Activated CD8-positive, alpha-beta memory T cell treated with anti-CD3 and anti-CD28 coated beads, Interleukin-2, amount 50 U/mL, for 24 hours (primary cell): ENCODE data around the gene RUNX1.
"Not testable (repeated sequence)": the region's sequence is repeated elsewhere in the genome, so short reads cannot be mapped to it uniquely, and the experiment has no call there.

ENCODE experiments used
- DNase-seq: peaks from one replicate; pipeline ENCODE4 v3.0.0-alpha.2; 2020; ENCODE audit errors: extremely low read depth

RUNX1 gene

GRCh38 chr21:34970167-34970500 lies 79.0 kb downstream of the RUNX1 start:
- DNase-seq: no peak

GRCh38 chr21:34969423-34970166 lies 79.5 kb downstream of the RUNX1 start:
- no peak for DNase-seq

- no peak for DNase-seq
These were observed 80.4 kb downstream of the RUNX1 start for GRCh38 chr21:34968414-34969333.

- no peak for DNase-seq
These were observed 81.4 kb downstream of the RUNX1 start for GRCh38 chr21:34967509-34968289.

- not testable (repeated sequence) for DNase-seq
These were observed 82.2 kb downstream of the RUNX1 start for GRCh38 chr21:34966881-34967280.

GRCh38 chr21:34965200-34966174 lies 83.6 kb downstream of the RUNX1 start:
- DNase-seq: no peak

- no peak for DNase-seq
These were observed 86.4 kb downstream of the RUNX1 start for GRCh38 chr21:34962586-34963222.

- DNase-seq: no peak
These were observed 87.0 kb downstream of the RUNX1 start for GRCh38 chr21:34962136-34962535.

GRCh38 chr21:34960687-34961086 lies 88.4 kb downstream of the RUNX1 start:
- no peak for DNase-seq

- no peak for DNase-seq
These were observed 89.5 kb downstream of the RUNX1 start for GRCh38 chr21:34959607-34960006.

GRCh38 chr21:34958040-34958439 lies 91.1 kb downstream of the RUNX1 start:
- no peak for DNase-seq

GRCh38 chr21:34956416-34957316 lies 92.4 kb downstream of the RUNX1 start:
- no peak for DNase-seq

GRCh38 chr21:34953950-34954349 lies 95.2 kb downstream of the RUNX1 start:
- no peak for DNase-seq

- DNase-seq: no peak
These were observed 96.4 kb downstream of the RUNX1 start for GRCh38 chr21:34952701-34953100.

GRCh38 chr21:34951868-34952267 lies 97.2 kb downstream of the RUNX1 start:
- not testable (repeated sequence) for DNase-seq

GRCh38 chr21:34950980-34951379 lies 98.1 kb downstream of the RUNX1 start:
- DNase-seq: no peak

- DNase-seq: no peak
These were observed 99.6 kb downstream of the RUNX1 start for GRCh38 chr21:34949499-34949898.

- no peak for DNase-seq
These were observed 100.1 kb downstream of the RUNX1 start for GRCh38 chr21:34949030-34949429.

GRCh38 chr21:34948157-34948556 lies 100.9 kb downstream of the RUNX1 start:
- no peak for DNase-seq
